IMR-90 (cell line): ENCODE results near the gene LIMCH1. TPM values are rescaled to one million over a fixed set of nuclear protein-coding genes. Genes with fewer than 3 reads are reported as not detected.

Source experiments
- ATAC-seq: fragments of 200-7000 bp; cut with Tn5 transposase; 2 replicates; pipeline ENCODE4 v1.9.1; 2020; ENCODE audit warnings: low read depth, mild to moderate bottlenecking, moderate library complexity
- BruUV-seq: library from RNA; stranded (reverse); fragments of 400-500 nt; replicated peaks from 2 replicates; lab custom pipeline; 2021; lab: Mats Ljungman, UMichigan
- CTCF ChIA-PET: fragments of 300-600 bp; formaldehyde crosslinking; extraction: SDS; loops from one replicate; lab custom pipeline; 2021; ENCODE audit warnings: antibody characterized with exemption; lab: Yijun Ruan, JAX
- POLR2A ChIA-PET: fragments of 300-600 bp; sonication (Branson Sonifier 250); formaldehyde crosslinking; loops from one replicate; lab custom pipeline; 2022; ENCODE audit warnings: antibody characterized with exemption; ENCODE audit not compliant: unreplicated experiment; lab: Charles Lee
- DNase-seq: peaks from one replicate; pipeline ENCODE4 v3.0.0; 2013
- H2AFZ ChIP-seq: replicated peaks from 2 replicates; pipeline ENCODE3; 2013; ENCODE audit warnings: low read length, mild to moderate bottlenecking; ENCODE audit not compliant: poor library complexity
- H2AK5ac ChIP-seq: 2 replicates; pipeline ENCODE4 v1.6.1; 2013; ENCODE audit warnings: low read depth, low read length, inconsistent platforms
- H2AK9ac ChIP-seq: replicated peaks from 2 replicates; pipeline ENCODE3; 2013; ENCODE audit warnings: mild to moderate bottlenecking, low read depth, low read length, moderate library complexity; ENCODE audit not compliant: poor library complexity
- H2BK120ac ChIP-seq: 2 replicates; pipeline ENCODE4 v1.6.1; 2013; ENCODE audit warnings: low read depth, low read length, inconsistent platforms
- H2BK15ac ChIP-seq: 3 replicates; pipeline ENCODE4 v1.6.1; 2013; ENCODE audit warnings: low read depth, low read length, inconsistent platforms
- H2BK20ac ChIP-seq: 2 replicates; pipeline ENCODE4 v1.6.1; 2013; ENCODE audit warnings: low read depth, mild to moderate bottlenecking, inconsistent platforms, low read length, moderate library complexity
- H2BK5ac ChIP-seq: 2 replicates; pipeline ENCODE4 v1.6.1; 2013; ENCODE audit warnings: mild to moderate bottlenecking, low read depth, low read length, inconsistent platforms; ENCODE audit not compliant: poor library complexity, severe bottlenecking
- H3K14ac ChIP-seq: replicated peaks from 2 replicates; pipeline ENCODE4 v1.6.1; 2013; ENCODE audit warnings: low read depth, low read length, inconsistent platforms
- H3K18ac ChIP-seq: 2 replicates; pipeline ENCODE4 v1.6.1; 2013; ENCODE audit warnings: low read depth, low read length, control low read depth
- H3K23ac ChIP-seq: 2 replicates; pipeline ENCODE4 v1.6.1; 2013; ENCODE audit warnings: low read depth, low read length, inconsistent platforms
- H3K27ac ChIP-seq: 2 replicates; pipeline ENCODE4 v1.5.1; 2013; ENCODE audit warnings: mild to moderate bottlenecking, control low read depth, low read length; ENCODE audit not compliant: insufficient read depth
- H3K27me3 ChIP-seq: 2 replicates; pipeline ENCODE4 v1.6.1; 2013; ENCODE audit warnings: low read length; ENCODE audit not compliant: control insufficient read depth, insufficient read depth
- H3K36me3 ChIP-seq: 2 replicates; pipeline ENCODE4 v1.6.1; 2013; ENCODE audit warnings: low read length, mixed read lengths; ENCODE audit not compliant: control insufficient read depth, insufficient read depth
- H3K4ac ChIP-seq: 2 replicates; pipeline ENCODE4 v1.6.1; 2013; ENCODE audit warnings: low read depth, low read length, inconsistent platforms
- H3K4me1 ChIP-seq: 2 replicates; pipeline ENCODE4 v1.6.1; 2013; ENCODE audit warnings: low read length, mixed read lengths; ENCODE audit not compliant: control insufficient read depth, insufficient read depth
- H3K4me2 ChIP-seq: 2 replicates; pipeline ENCODE4 v1.6.1; 2013; ENCODE audit warnings: low read depth, mild to moderate bottlenecking, control low read depth, low read length, moderate library complexity
- H3K4me3 ChIP-seq: 2 replicates; pipeline ENCODE4 v1.5.1; 2013; ENCODE audit warnings: low read depth, mild to moderate bottlenecking, control low read depth, low read length, moderate library complexity; ENCODE audit not compliant: insufficient read depth
- H3K56ac ChIP-seq: 2 replicates; pipeline ENCODE4 v1.6.1; 2013; ENCODE audit warnings: low read length, inconsistent platforms; ENCODE audit not compliant: insufficient read depth; ENCODE audit errors: extremely low read depth
- H3K79me1 ChIP-seq, 2 experiments: 2 replicates each; pipeline ENCODE4 v1.6.1; 2013; ENCODE audit warnings: low read length in 2 of 2, inconsistent platforms in 1 of 2, low read depth in 1 of 2
- H3K9ac ChIP-seq: 2 replicates; pipeline ENCODE4 v1.6.1; 2013; ENCODE audit warnings: low read depth, low read length, control low read depth
- H3K9me1 ChIP-seq: 2 replicates; pipeline ENCODE4 v1.6.1; 2013; ENCODE audit warnings: low read length, inconsistent platforms; ENCODE audit not compliant: insufficient read depth
- H3K9me3 ChIP-seq: 2 replicates; pipeline ENCODE4 v1.6.1; 2013; ENCODE audit warnings: low read length; ENCODE audit not compliant: control insufficient read depth, insufficient read depth
- H4K20me1 ChIP-seq: 2 replicates; pipeline ENCODE4 v1.6.1; 2013; ENCODE audit warnings: low read length, inconsistent platforms; ENCODE audit not compliant: insufficient read depth
- H4K5ac ChIP-seq: 2 replicates; pipeline ENCODE4 v1.6.1; 2013; ENCODE audit warnings: mild to moderate bottlenecking, low read depth, low read length, control low read depth
- H4K8ac ChIP-seq, 2 experiments: 2 replicates each; pipeline ENCODE4 v1.6.1; 2013; ENCODE audit warnings: low read depth in 2 of 2, low read length in 2 of 2, control low read depth in 1 of 2, inconsistent platforms in 1 of 2
- H4K91ac ChIP-seq: 2 replicates; pipeline ENCODE4 v1.6.1; 2013; ENCODE audit warnings: low read depth, low read length, inconsistent platforms; ENCODE audit not compliant: insufficient read depth
- CTCF ChIP-seq: conservative IDR thresholded peaks from 2 replicates; pipeline ENCODE4 v1.5.1; 2012; ENCODE audit warnings: mild to moderate bottlenecking, low read depth, low read length, improper control_type of control experiment
- RAD21 ChIP-seq: IDR thresholded peaks from 2 replicates; pipeline ENCODE4 v1.6.1; 2012; ENCODE audit warnings: low read length, improper control_type of control experiment
- WGBS, 2 experiments: methylation state at CpG; one replicate each; pipeline versions ENCODE4 v1.1.5 to v1.1.7; 2013; ENCODE audit warnings: missing lambda C conversion rate in 2 of 2; ENCODE audit not compliant: insufficient read length in 1 of 2; ENCODE audit errors: extremely low coverage in 2 of 2; 5-methylcytosine and 5-hydroxymethylcytosine counted together
- dilution Hi-C: fragments of 300-500 bp; cut with HindIII; formaldehyde crosslinking; loops from one replicate; pipeline ENCODE4 v1.14.3; 2018; ENCODE audit warnings: low sequenced_read_pairs; ENCODE audit not compliant: unreplicated experiment
- in situ Hi-C: fragments of 300-500 bp; cut with MboI; formaldehyde crosslinking; loops from 3 replicates; pipeline ENCODE4 v1.14.3; 2019; ENCODE audit warnings: low sequenced_read_pairs, inconsistent platforms, mixed read lengths
- intact Hi-C: fragments of 100-400 bp; cut with micrococcal nuclease; formaldehyde crosslinking; loops from 2 replicates; pipeline ENCODE4 v1.10.0; 2022
- polyA plus RNA-seq, 3 experiments: library from polyadenylated mRNA; depleted of rRNA; stranded (reverse); fragments of >200 nt; gene quantifications; 2 replicates each; pipeline ENCODE4 v1.2.3, GENCODE V29; 2012; ENCODE audit warnings: low replicate concordance in 1 of 3
- total RNA-seq: library from RNA; depleted of rRNA; stranded (reverse); fragments of >200 nt; gene quantifications from 2 replicates; pipeline ENCODE4 v1.2.3, GENCODE V29; 2012; rRNA removed

Gene LIMCH1
- total and polyA plus RNA-seq, 2 of the 4 experiments (the other 2 are of a cell fraction) = 0.89 to 2.9 TPM

DNA sequence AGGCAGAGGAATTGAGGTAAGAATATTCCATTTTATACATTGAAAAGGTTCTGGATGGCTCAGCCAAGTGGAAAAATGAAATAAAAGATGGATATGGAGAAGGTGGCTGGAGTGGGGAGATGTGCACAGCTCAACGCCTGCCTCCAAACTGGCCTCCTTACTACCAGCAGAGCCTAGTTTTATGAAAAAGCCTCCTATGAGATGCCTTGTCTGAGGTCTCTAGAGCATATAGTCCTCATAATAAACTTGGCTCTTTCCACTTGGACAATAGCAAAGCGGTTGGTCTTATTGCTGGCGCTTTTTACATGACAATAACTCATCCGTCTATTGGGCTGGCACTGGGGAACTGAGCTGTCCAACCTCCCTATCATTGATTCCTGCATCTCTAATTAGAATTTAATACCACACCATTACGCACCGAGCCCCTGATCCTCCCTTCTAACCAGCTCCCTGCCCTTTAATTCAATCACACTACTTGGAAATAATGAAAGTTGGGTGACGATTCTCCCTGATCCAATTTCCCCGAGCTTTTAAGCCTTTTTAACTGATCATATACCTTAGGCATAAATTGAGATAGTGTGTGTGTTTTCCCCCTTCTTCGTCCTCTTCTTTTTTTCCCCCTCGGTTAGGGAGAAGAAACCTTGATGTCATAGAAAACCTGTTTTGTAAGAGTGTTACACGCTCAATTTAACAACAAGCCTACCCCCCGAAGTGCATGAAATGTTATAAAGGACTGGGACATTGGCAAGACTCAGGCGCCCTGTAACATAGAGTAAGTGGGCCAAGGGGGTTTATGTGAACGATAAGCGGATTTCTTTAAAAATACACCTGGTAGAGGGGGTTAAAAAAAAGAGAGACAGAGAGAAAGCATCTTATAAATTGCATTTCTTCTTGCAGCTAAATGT, 210.9 kb downstream of the LIMCH1 start, which contains the start of gene PHOX2B (continued):
- TF ChIP-seq CTCF = no peak

DNA sequence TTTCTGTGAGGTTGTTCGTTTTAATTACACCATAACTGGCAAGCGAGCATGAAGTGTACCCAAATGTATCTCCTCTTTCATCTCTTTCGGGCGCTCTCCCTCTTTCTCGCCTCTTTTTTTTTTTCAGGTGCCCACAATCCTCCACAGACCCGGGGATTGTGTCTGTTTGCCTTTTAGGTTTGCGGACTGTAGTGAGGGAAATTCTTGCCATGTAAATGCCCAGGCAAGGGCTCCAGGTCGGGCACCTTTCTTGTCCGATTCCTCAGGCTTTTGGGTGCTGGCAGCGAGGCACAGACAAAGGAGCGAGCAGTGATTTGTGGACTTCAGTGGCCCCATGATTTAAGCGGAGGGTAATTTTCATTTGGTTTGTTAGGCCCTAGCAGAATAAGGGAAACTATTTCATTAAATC, 211.7 kb downstream of the LIMCH1 start:
- H3K4ac ChIP-seq = no peak overlapping the region
- no peak overlapping the region for H4K8ac ChIP-seq
- peaks cover 25% of the 10 kb centered on the region for H3K9me3 ChIP-seq
- in situ Hi-C loops (no loop called here), dilution Hi-C loops (no loop called here), intact Hi-C loops (no loop called here)
- no peak overlapping the region for H2AK9ac ChIP-seq
- H2BK120ac ChIP-seq = no peak overlapping the region
- ChIA-PET POLR2A (no interaction called here), CTCF (no interaction called here)
- H3K9ac ChIP-seq = no peak overlapping the region
- H2BK5ac ChIP-seq = no peak overlapping the region
- H2BK15ac ChIP-seq = no peak overlapping the region
- no peak for TF ChIP-seq RAD21
- no peak overlapping the region for H3K56ac ChIP-seq
- no peak overlapping the region for H3K23ac ChIP-seq
- H3K27ac ChIP-seq = no peak overlapping the region
- H3K14ac ChIP-seq = no peak overlapping the region
- ATAC-seq (no peak), DNase-seq (no peak)
- no TSS peak for BruUV-seq
- no peak overlapping the region for H2AFZ ChIP-seq
- no peak overlapping the region for H2AK5ac ChIP-seq
- H4K91ac ChIP-seq = no peak overlapping the region
- no peaks in the 10 kb centered on the region for H3K36me3 ChIP-seq
- no peaks in the 10 kb centered on the region; the same call in 1 of the 2 replicates for H3K4me1 ChIP-seq
- no peaks in the 10 kb centered on the region for H3K9me1 ChIP-seq
- peaks cover 94% of the 10 kb centered on the region for H3K27me3 ChIP-seq
- H4K5ac ChIP-seq = no peak overlapping the region
- no peaks in the 10 kb centered on the region for H3K79me1 ChIP-seq
- H3K18ac ChIP-seq = no peak overlapping the region
- H4K20me1 ChIP-seq = peaks cover 6% of the 10 kb centered on the region; the same call in 1 of the 2 replicates
- no peak overlapping the region for H3K4me2 ChIP-seq
- H3K4me3 ChIP-seq = no peak overlapping the region
- H2BK20ac ChIP-seq = no peak overlapping the region
- no CpG with 5 or more reads among the region's 12 CpGs for WGBS, 2 experiments

Other genes starting within 250 kb of the LIMCH1 start
- gene PHOX2B, start 210.6 kb downstream of the LIMCH1 start, total RNA-seq = not detected in 2 replicates
- gene PHOX2B, start 210.6 kb downstream of the LIMCH1 start, polyA plus RNA-seq (2012; rRNA removed) = not detected in 2 replicates